NCI-H1930 (cell line): ENCODE measurements around the gene NGB.

Source experiments
- DNase-seq, 2 experiments: peaks; one replicate each; lab custom pipeline; 2025; lab: John Stamatoyannopoulos, UW

Gene NGB

GRCh38 chr14:77264466-77265186 lies 6.4 kb downstream of the NGB start:
- DNase-seq: no peak

- no peak for DNase-seq
These were observed 10.4 kb downstream of the NGB start for GRCh38 chr14:77260631-77261030.

- no peak for DNase-seq
These were observed 10.8 kb downstream of the NGB start for GRCh38 chr14:77260199-77260598.

DNA sequence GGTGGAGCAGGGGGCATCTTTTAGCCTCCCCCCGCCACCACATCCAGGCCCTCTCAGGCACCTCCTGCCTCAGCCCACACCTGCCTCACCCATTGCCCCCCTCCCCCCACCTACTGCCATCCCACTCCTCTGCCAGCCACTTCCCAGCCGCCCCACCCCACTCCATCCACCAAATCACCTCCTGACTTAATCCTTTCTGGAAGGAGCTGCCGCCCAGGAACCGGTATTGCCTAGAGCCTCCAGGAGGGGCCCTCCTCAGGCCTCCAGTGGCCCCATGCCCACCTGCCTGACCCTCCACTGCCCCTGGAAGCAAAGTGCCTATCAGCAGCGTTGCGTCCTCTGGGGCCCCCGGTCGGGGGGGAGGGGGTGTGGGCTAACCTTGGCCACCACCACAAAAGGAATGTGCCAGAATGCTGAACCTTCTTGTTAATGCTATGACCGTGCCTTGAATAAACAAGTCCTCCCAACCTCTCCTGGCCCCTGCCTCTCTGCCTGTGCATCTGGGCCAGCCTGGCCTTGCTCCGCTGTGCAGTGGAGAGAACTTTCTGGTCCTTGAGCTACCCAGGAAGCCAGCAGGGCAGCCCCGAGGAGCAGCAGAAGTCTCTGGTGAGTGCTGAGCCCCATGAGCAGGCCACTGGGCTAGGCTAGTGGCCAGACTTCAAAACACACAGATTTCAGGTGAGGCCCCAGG lies 11.8 kb downstream of the NGB start:
- no peak for DNase-seq

DNA sequence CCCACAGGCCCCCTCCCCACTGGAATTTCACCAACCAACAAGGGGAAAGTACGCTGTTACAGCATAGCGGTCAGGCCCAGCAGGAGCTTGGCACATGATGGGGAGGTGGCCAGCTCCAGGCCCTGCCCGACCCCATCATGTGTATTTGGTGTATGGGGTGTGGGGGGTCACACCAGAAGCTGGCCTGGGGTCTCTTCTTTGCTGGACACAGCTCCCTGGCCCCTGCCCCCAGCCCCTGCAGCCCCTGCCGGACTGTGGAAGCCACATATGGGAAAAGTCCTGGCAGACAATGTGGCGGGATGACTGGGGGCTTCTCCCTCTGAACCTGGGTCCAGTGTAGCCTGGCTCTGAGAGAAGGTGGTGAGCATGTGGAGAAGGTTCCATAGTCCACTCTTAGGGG lies 12.4 kb downstream of the NGB start:
- no peak for DNase-seq

DNA sequence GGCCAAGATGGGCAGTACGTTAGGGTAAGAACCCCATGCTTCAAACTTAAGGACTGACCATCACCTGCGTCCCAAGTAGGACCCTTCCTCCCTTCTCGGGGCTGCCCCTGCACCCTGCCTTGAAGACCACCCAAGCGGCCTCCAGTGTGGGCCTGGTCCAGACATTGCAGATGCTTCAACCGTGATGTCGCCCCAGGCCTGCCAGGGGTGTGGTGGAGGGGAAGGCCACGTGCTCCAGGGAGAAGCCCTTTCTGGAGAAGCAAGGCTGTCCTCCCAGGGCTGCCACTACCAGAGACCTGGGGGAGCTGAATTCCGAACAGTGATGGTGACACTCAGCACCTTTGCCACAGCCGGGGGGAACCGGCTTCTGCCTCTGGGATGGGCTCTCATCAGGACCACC lies 13.3 kb downstream of the NGB start:
- no peak for DNase-seq

DNA sequence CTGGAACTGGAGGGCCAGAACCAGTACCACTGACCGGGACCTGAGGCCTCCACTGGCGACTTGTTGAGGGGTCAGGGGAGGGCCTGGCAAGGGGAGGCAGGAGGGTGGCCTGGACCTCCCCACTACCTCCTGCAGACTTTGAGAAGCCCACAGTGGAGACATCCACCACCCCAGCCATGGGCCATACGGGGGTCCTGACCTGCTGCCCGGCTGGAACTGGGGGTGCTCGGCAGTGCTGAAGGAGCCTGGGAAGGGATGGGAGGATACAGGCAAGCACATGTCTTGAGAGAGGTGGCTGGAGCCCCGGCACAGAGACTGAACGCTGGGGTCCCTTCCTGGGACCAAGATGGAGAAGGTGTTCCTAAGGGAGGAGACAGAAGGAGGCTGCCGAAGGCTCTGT lies 14.3 kb downstream of the NGB start:
- DNase-seq: no peak

DNA sequence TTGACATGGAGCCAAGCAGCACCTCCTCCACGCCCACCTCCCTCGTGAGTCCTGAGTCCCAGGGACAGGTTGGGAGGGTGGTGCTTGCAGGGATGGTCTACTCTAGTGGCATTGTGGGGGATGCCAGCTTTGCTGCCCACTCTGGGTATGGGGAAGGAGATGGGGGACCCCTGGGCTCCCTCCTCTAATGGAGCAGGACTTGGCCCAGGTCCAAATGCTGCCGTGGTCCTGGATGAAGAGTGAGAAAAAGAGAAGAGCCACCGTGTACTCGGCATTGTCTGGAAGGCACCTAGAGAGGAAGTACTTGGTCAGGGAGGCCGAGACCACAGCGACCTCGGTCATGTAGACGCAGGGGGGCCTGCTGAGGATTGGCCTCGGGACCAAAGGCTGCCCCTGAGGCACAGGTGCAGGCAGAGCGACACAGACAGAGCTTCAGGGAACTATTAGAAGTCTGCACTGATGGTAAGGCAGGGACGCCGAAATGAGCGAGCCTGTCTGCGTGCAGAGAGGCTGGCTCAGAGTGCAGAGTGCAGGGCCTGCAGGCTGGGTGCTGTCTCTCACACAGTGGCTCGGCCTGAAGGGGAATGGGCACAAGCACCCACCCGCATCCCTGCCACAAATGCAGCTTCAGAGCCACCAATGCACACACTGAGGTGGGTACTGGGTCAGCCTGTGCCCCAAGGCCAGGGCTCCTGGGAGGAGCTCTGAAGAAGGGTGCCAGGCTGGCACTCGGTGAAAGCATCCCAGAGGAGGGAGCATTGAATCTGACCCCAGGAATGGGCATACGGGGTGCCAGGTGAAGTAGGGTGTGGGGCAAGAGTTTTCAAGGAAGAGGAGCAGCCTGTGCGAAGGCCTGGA lies 17.4 kb downstream of the NGB start:
- DNase-seq: no peak

DNA sequence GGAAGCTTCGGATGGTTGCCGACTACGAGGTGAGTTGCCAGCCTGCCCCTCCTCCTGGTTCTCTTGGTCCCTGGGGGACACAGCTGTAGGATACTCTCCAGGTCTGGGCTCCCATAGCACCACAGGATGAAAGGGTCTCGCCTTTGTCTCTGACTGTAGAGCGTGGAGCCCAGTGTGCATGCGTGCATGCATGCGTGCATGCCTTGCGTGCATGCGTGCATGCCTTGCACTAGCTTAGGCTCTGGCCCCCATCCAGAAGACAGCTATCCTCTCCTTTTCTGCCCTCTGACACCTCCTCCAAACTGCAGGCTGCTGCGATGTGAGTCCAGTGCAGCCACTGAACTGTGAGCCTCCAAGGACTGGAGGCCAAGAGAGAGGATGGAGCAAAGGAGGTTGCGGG lies 19.1 kb downstream of the NGB start:
- no peak for DNase-seq

GRCh38 chr14:77250927-77251326 lies 20.1 kb downstream of the NGB start:
- no peak for DNase-seq

GRCh38 chr14:77249286-77249685 lies 21.7 kb downstream of the NGB start:
- no peak for DNase-seq

GRCh38 chr14:77248666-77249065 lies 22.3 kb downstream of the NGB start:
- DNase-seq: no peak

DNA sequence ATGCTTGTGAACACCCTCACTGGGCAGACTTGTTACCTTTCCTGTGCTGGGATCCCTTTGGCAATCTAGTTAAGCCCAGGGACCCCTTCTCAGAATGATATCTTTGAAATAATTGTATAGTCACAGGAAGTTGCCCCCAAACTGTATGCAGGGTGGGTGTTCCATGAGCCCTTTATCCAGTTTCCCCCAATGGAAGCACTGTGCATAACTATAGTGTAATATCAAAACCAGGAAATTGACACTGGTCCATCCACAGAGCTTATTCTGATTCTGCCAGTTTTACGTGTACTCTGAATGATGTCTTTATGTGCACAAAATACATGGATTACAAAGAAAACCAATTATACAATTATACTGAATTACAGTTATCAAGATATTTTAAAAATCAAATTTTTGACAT lies 24.2 kb downstream of the NGB start:
- DNase-seq: no peak

DNA sequence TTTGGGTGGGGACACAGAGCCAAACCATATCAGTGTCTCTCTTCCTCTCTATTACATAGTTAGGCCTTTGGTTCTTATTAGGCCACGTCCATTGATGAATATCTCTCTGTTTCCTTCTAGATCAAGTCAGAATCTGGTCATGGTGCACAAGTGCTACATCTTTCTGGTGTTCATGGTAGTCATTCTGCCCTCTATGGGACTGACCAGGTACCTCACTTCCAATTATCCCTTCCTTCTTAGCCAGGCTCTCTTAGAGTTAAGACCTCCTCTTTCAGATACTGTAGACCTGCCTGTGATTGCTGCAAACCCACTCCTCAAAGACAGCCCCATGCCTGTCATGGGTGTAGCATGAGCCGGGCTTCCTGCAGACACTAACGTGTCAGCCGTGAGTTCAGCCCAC lies 25.2 kb downstream of the NGB start:
- no peak for DNase-seq

- no peak for DNase-seq
These were observed 27.2 kb downstream of the NGB start for GRCh38 chr14:77243853-77244252.

GRCh38 chr14:77242752-77243151 lies 28.3 kb downstream of the NGB start:
- DNase-seq: no peak

GRCh38 chr14:77241955-77242354 lies 29.1 kb downstream of the NGB start:
- DNase-seq: no peak

DNA sequence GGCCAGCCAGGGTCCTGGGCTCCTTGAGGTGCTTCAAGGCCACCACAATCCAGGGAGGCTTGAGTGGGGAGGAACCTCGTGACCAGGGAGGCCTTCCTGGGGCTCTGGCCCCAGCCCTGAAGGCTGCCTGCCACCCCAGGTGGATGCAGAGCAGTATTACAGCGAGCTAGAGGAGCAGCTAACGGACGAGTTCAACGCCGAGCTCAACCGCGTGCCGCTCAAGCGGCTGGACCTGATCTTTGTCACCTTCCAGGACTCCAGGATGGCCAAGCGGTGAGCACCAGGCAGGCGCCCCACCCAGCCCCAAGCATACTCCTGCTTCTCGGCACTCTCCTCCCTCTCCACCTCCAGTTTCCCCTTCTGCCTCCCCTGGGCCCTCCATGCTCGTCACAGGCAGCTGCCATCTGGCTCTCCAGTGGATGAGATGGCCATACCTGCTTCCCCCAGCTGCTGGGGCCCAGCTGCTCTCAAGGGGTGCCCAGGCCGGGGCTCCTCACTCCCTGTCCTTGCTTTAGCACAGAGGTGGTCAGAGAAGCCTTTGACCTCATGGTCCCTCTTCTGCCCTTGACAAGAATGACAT lies 30.6 kb downstream of the NGB start:
- DNase-seq: no peak

- DNase-seq: no peak
These were observed 31.6 kb downstream of the NGB start for GRCh38 chr14:77239412-77239811.

DNA sequence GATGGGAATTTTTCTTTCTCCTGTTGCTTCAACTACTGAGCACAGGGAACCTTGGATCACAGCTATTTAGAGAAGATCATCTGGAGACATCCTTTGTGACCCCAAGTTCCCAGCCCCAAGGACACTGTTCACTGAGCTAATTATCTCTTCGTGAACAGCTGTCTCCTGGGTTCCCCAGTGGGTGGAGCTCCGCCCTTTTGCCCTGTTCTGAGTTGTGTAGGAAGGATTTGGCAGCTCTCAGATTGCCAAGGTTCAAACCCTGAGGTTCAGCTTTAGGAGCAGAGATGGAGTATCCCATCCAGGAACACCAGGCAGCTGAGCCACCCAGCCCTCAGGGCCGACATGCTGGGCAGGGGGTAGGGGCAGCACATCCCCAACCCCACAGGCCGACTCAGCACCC lies 32.0 kb downstream of the NGB start:
- DNase-seq: no peak

DNA sequence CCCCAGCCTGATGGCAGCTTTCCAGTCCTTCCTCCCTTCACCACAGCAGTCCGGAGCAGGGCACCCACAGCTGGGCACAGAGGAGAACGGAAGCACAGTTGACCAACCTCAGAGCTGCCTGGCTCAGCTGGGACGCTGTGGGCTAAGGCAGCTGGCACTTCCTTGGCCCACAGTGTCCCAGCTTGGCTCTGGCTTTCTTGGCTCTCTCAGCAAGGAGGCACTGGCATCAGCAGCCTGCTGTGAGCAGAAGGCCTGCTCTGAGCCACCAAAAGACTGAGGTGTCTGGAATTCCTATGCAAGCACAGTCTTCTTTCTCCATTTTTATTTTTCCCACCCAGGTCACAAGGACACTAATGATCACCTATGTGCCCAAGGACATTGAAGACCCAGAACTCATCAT lies 32.6 kb downstream of the NGB start:
- no peak for DNase-seq

DNA sequence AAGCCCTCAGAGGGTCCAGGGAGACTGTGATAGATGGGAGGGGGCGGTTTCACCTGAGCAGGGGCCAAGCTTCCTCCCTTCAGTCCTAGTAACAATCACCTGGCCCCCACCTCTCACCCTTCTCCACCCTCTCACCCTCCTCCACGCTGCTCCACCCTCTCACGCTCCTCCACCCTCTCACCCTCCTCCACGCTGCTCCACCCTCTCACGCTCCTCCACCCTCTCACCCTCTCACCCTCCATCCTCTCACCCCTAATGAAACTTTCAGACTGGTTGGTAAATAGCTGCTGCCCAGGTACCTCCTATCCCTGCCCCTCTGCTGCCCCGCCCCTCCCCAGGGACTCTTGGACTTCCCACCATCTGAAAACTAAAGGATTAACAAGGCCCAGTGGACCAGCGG lies 34.2 kb downstream of the NGB start:
- DNase-seq: no peak

DNA sequence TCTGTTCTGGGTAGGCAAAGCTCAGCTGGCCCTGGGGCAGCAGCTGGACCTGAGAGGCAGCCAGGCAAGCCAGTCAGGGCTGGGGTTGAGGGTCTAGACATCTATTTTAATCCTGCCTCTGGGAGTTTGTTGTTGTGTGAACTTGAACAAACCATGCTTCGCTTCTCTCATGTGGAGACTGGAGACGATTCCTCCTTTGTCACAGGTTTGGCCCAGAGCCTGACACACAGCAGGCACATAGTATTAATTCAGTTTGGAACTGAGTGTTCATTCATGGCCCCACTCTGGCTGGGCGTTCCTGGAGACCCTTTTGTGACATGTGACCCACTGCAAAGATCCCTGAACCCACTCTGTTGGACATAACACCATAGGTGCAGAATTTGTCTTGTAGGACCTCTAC lies 39.3 kb downstream of the NGB start:
- DNase-seq: no peak
